BLaER1 treated with 17β-estradiol and CSF1 and Interleukin-3, amounts not matched to agents 10 nM and 100 nM (cell line): ENCODE data around the gene TMEM59L.

Source experiments
- H3K27ac ChIP-seq, 11 experiments: shearing (Covaris generic); formaldehyde crosslinking; 2 replicates each; pipeline ENCODE4 v1.8.1; 2022
- H3K27me3 ChIP-seq, 11 experiments: shearing (Covaris generic); formaldehyde crosslinking; 2 replicates each; pipeline ENCODE4 v1.8.1; 2022
- H3K36me3 ChIP-seq, 11 experiments: shearing (Covaris generic); formaldehyde crosslinking; 2 replicates each; pipeline ENCODE4 v1.8.1; 2022
- H3K4me1 ChIP-seq, 10 experiments: shearing (Covaris generic); formaldehyde crosslinking; 2 replicates each; pipeline ENCODE4 v1.8.1; 2022
- H3K4me2 ChIP-seq, 11 experiments: shearing (Covaris generic); formaldehyde crosslinking; 2 replicates each; pipeline ENCODE4 v1.8.1; 2022
- H3K4me3 ChIP-seq, 10 experiments: shearing (Covaris generic); formaldehyde crosslinking; 2 replicates each; pipeline ENCODE4 v1.8.1; 2022
- H3K9ac ChIP-seq, 11 experiments: shearing (Covaris generic); formaldehyde crosslinking; 2 replicates each; pipeline ENCODE4 v1.8.1; 2022
- H3K9me3 ChIP-seq, 11 experiments: shearing (Covaris generic); formaldehyde crosslinking; replicated peaks in 1 of 11; 2 replicates each; pipeline ENCODE4 v1.8.1; 2022
- H4K20me1 ChIP-seq, 11 experiments: shearing (Covaris generic); formaldehyde crosslinking; 2 replicates each; pipeline ENCODE4 v1.8.1; 2022
- Cebpa-rat ChIP-seq, 11 experiments: shearing (Covaris generic); IDR thresholded peaks; 2 replicates each; pipeline ENCODE4 v1.8.1; 2022

The TMEM59L gene

DNA sequence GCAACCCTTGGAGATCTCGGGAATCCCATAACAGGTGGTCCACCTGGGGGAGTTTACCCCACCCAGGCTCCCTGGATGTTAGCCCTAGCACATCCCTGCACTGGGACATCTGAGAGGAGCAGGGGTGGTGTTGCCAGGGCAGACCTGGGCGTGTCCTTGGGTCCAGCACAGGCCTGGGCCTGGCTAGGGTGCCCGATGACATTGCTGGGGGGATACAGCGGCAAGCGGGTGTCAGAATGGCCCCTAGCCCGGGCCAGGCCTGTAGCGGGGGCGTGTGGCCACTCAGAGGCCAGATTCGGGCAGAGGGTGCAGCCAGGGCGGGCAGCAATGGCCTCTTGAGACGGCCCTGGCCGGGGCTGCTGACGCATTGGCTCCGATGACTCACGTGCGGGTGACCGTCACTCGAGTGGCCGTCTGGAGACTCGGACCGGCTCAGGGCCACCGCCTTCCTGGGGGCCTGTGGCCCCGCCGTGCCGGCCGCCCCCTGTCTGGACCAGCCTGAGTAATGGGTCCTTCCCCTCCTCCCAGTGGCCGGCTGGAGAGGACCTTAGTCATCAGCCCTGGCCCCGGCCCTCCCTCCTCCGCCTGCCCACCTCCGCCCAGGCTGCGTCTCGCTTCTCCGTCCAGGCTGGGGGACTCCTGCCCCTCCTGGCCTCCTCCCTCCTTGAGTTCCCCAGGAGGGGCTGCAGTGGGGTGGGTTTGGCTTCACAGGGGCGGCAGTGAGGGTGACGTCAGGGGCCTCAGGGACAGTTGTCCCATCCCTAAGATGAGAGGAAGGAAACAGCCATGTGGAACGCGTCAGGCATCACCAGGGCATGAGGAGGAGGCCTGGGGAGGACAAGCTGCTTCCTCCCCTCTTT lies 47.6 kb downstream of the TMEM59L start:
- 0 out of 22 replicates have a peak, but pooled peaks cover 0 to 4% (median 0%) of the 10 kb centered on the region in 11 experiments for H3K36me3 ChIP-seq
- peak overlapping the region; percentile 44 to 74 (median 60) for H3K9ac ChIP-seq
- H3K4me3 ChIP-seq = peak overlapping the region in 8 of 10 experiments; percentile 32 to 59 (median 42); a peak in 14 of 20 replicates
- peaks cover 91 to 100% (median 98%) of the 10 kb centered on the region in 10 experiments for H3K4me1 ChIP-seq
- peaks cover 13 to 95% (median 44%) of the 10 kb centered on the region in 11 experiments; a peak in 19 of 22 replicates for H4K20me1 ChIP-seq
- TF ChIP-seq Cebpa-rat (IDR thresholded peaks at IDR 0.05) = no peak
- no peaks in the 10 kb centered on the region for H3K9me3 ChIP-seq
- peak overlapping the region; percentile 82 to 98 (median 95) for H3K4me2 ChIP-seq
- H3K27ac ChIP-seq = peak overlapping the region; percentile 52 to 92 (median 71)
- H3K27me3 ChIP-seq = no peaks in the 10 kb centered on the region

DNA sequence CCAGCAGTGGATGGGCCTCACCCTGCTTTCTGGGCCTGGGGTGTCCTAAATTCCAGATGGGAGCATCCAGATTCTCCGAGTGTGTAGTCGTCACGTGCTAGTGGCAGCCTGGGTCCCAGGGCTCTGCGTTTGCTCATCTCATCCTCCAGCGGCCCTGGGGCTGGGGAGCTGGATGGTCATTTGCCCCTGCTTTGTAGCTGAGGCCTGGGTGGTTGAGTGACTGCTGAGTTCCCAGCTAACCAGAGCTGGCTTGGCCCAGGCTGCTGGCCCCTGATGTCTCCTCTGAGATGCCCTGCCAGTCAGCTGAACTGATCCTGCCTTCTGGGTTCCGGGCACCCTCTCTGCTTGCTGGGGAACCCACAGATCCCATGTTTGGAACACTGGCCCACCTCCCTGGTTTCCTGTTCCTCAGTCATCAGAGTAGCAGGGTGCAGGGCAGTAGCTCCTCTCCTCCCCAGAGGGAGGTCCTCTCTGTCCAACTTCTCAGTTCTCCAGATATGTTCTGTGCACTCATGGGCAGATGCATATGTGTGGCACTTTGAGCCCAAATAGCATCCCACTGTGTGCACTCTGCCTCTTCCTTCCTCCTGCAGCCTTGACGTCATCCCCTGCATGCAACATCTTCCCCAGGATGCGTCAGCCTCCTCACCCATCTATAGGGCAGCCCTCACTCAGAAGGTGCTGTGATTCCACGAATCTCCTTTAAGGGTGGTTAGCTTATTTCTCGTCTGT lies 48.4 kb downstream of the TMEM59L start:
- H3K9me3 ChIP-seq = no peaks in the 10 kb centered on the region
- peak overlapping the region; percentile 52 to 92 (median 71) for H3K27ac ChIP-seq
- H4K20me1 ChIP-seq = peaks cover 9 to 95% (median 44%) of the 10 kb centered on the region in 11 experiments; a peak in 19 of 22 replicates

DNA sequence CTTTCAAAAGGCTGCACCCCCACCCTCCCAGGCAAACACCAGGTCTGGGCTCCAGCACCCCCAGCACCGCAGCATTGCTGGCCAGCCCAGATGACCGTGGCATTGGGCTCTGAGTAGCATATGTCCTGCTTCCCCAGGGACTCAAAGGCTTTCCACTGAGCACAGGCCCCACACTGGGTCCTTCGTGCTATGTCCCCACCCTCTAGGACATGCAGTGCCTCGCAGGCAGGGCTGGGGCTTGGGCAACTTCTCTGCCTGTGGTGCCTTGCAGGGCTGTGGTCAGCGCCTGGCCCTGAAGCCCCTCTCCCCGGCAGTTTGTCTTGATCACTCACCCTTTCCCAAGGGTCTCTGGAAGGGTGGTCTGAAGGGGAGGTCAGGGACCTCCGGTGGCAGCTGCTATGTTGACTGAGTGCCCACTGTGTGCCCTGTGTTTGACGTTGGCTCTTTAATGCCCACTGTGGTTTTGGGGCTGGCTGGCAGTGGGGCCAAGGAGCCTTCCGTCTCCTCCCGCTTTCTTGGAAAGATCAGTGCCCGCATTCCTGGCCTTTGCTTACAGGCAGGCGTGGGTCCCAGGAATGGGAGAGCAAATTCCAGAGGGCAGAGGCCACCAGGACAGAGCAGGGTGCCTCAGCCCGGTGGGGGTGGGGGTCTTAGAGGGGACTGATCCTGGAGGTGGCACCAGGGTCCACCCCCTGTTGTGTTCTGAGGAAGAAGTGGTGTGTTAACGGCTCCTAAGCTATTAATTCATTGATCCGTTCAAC lies 50.5 kb downstream of the TMEM59L start:
- Histone ChIP-seq H3K27ac (peak overlapping the region in 1 of 11 experiments; percentile 9; a peak in 3 of 22 replicates), H3K4me3 (no peak overlapping the region), H3K4me2 (peak overlapping the region; percentile 47 to 98 (median 94)), H3K9me3 (no peaks in the 10 kb centered on the region), H4K20me1 (peaks cover 0 to 98% (median 50%) of the 10 kb centered on the region in 11 experiments; a peak in 18 of 22 replicates), H3K27me3 (0 out of 22 replicates have a peak, but pooled peaks cover 0 to 8% (median 0%) of the 10 kb centered on the region in 11 experiments), H3K9ac (peak overlapping the region in 1 of 11 experiments; percentile 31; a peak in 1 of 22 replicates), H3K36me3 (peaks cover 8 to 16% (median 10%) of the 10 kb centered on the region in 11 experiments), H3K4me1 (peaks cover 88 to 100% (median 98%) of the 10 kb centered on the region in 10 experiments)
- no peak for TF ChIP-seq Cebpa-rat (IDR thresholded peaks at IDR 0.05)

More for the DNA sequence above, 48.4 kb downstream of the TMEM59L start:
- H3K4me3 ChIP-seq = peak overlapping the region in 3 of 10 experiments; percentile 8 to 50 (median 20); a peak in 3 of 20 replicates
- peaks cover 97 to 100% (median 99%) of the 10 kb centered on the region in 10 experiments for H3K4me1 ChIP-seq
- H3K36me3 ChIP-seq = 0 out of 22 replicates have a peak, but pooled peaks cover 0 to 4% (median 0%) of the 10 kb centered on the region in 11 experiments
- peak overlapping the region; percentile 44 to 74 (median 60); a peak in 18 of 22 replicates for H3K9ac ChIP-seq
- no peak for TF ChIP-seq Cebpa-rat (IDR thresholded peaks at IDR 0.05)
- peak overlapping the region; percentile 82 to 98 (median 95) for H3K4me2 ChIP-seq
- no peaks in the 10 kb centered on the region for H3K27me3 ChIP-seq

DNA sequence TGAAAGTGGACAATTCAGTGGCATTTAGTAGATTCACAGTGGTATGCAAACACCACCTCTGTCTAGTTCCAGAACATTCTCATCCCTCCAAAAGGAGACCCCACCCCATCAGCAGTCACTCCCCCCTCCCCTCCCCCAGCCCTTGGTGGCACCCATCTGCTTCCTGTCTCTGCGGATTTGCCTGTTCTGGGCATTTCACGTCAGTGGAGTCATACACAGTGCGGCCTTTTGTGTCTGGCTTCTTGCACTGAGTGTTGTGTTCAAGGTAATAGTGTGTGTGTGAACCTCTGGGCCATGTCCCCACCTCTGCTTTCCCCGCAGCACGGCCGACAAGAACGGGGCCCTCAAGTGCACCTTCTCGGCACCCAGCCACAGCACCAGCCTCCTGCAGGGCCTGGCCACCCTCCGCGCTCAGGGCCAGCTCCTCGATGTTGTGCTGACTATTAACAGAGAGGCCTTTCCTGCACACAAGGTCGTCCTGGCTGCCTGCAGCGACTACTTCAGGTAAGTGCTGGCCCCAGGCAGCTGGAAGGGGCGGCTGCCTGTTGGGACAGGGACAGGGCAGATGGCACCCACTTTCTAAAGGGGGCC lies 51.4 kb downstream of the TMEM59L start:
- H3K27me3 ChIP-seq = 0 out of 22 replicates have a peak, but pooled peaks cover 0 to 10% (median 0%) of the 10 kb centered on the region in 11 experiments
- peak overlapping the region in 8 of 11 experiments; percentile 16 to 62 (median 42); a peak in 13 of 22 replicates for H3K27ac ChIP-seq
- H3K36me3 ChIP-seq = peaks cover 17 to 25% (median 18%) of the 10 kb centered on the region in 11 experiments
- peak overlapping the region; percentile 82 to 98 (median 94) for H3K4me2 ChIP-seq
- H3K9ac ChIP-seq = peak overlapping the region; percentile 5 to 64 (median 42); a peak in 14 of 22 replicates
- H3K4me3 ChIP-seq = peak overlapping the region in 4 of 10 experiments; percentile 15 to 49 (median 37); a peak in 6 of 20 replicates
- peaks cover 86 to 100% (median 98%) of the 10 kb centered on the region in 10 experiments for H3K4me1 ChIP-seq
- TF ChIP-seq Cebpa-rat (IDR thresholded peaks at IDR 0.05) = no peak
- no peaks in the 10 kb centered on the region for H3K9me3 ChIP-seq
- H4K20me1 ChIP-seq = peaks cover 8 to 98% (median 59%) of the 10 kb centered on the region in 11 experiments; a peak in 20 of 22 replicates

DNA sequence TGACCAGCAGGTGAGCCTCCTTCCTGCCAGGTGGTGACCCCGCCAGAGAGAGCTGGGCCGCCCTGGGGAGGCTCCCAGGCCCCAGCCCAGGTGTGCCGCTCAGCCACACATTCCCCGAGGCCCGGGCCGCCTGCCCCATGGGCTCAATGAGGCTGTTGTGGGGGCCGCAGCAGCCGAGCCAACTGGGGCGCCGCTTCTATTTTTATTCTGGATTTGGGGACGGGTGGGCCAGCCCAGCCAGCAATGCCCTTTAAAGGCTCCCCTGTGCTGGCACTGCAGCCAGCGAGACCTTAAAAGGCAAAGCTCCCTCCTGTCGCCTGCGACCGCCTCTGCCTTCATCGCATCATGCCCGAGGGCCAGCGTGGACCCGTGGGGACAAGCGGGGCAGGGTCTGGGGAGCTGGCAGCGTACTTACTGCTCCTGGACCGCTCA lies 53.1 kb downstream of the TMEM59L start:
- Histone ChIP-seq H3K4me3 (peak overlapping the region in 6 of 10 experiments; percentile 17 to 46 (median 25); a peak in 9 of 20 replicates), H3K4me2 (peak overlapping the region; percentile 82 to 98 (median 94)), H3K27ac (peak overlapping the region in 7 of 11 experiments; percentile 8 to 50 (median 28); a peak in 9 of 22 replicates), H3K4me1 (peaks cover 86 to 100% (median 98%) of the 10 kb centered on the region in 10 experiments), H3K9me3 (no peaks in the 10 kb centered on the region), H4K20me1 (peaks cover 22 to 98% (median 76%) of the 10 kb centered on the region in 11 experiments; a peak in 21 of 22 replicates), H3K36me3 (peaks cover 17 to 27% (median 20%) of the 10 kb centered on the region in 11 experiments), H3K27me3 (peaks cover 0 to 10% (median 0%) of the 10 kb centered on the region in 11 experiments; a peak in 3 of 22 replicates), H3K9ac (peak overlapping the region; percentile 4 to 67 (median 43); a peak in 18 of 22 replicates)
- TF ChIP-seq Cebpa-rat (IDR thresholded peaks at IDR 0.05) = no peak

DNA sequence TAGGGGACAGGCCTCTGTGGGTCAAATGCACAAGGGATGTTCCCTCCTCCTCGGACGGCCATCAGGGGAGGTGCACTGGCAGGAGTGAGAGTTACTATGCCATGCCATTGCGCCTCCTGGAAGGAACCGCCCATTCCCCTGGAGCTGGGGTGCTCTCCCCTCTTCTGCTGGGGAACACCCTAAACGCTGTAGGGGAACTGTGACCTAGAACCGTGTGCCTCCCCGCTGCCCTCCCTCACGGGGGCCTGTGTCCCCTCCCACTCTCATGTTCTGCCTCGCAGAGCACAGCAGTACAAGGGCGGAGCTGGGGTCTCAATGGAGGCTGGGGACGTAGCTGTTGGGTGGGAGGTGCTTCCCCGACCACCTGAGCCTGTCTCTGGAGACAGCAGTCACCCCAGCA lies 53.6 kb downstream of the TMEM59L start:
- Histone ChIP-seq H3K9ac (peak overlapping the region in 8 of 11 experiments; percentile 16 to 67 (median 44); a peak in 13 of 22 replicates), H3K27ac (0 out of 22 replicates have a peak overlapping the region, but pooled peaks of 1 of the 11 experiments have one; percentile 8)

DNA sequence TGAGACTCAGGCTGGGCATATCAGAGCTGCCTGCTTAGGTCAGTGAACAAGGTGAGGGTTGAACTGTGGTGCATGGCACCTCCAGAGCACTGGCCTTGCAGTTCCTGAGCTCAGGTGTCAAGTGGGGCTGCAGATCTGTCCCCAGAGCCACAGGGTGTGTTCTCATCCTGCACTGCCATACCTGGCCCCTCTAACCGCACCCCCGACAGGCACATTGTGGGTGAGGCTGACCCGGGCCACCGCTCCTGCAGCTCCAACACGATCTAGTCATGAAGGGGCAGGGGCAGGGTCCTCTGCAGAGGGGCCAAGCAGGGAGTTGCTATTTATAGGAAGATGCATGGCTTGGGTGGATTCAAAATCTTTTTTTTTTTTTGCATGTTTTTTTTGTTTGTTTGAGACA lies 54.1 kb downstream of the TMEM59L start:
- Histone ChIP-seq H3K27me3 (peaks cover 0 to 15% (median 0%) of the 10 kb centered on the region in 11 experiments; a peak in 7 of 22 replicates), H4K20me1 (peaks cover 16 to 98% (median 82%) of the 10 kb centered on the region in 11 experiments; a peak in 21 of 22 replicates), H3K4me2 (peak overlapping the region; percentile 82 to 98 (median 94)), H3K4me1 (peaks cover 84 to 100% (median 98%) of the 10 kb centered on the region in 10 experiments), H3K36me3 (peaks cover 17 to 27% (median 20%) of the 10 kb centered on the region in 11 experiments), H3K4me3 (peak overlapping the region in 1 of 10 experiments; percentile 28; a peak in 2 of 20 replicates), H3K27ac (no peak overlapping the region), H3K9me3 (no peaks in the 10 kb centered on the region), H3K9ac (peak overlapping the region in 2 of 11 experiments; percentile 42 to 67; a peak in 1 of 22 replicates)
- no peak for TF ChIP-seq Cebpa-rat (IDR thresholded peaks at IDR 0.05)

More for the DNA sequence above, 53.6 kb downstream of the TMEM59L start:
- Histone ChIP-seq H3K4me2 (peak overlapping the region; percentile 82 to 98 (median 94)), H4K20me1 (peaks cover 16 to 98% (median 81%) of the 10 kb centered on the region in 11 experiments; a peak in 21 of 22 replicates), H3K9me3 (no peaks in the 10 kb centered on the region), H3K4me1 (peaks cover 86 to 100% (median 98%) of the 10 kb centered on the region in 10 experiments), H3K27me3 (peaks cover 0 to 12% (median 0%) of the 10 kb centered on the region in 11 experiments; a peak in 3 of 22 replicates), H3K4me3 (peak overlapping the region in 1 of 10 experiments; percentile 28; a peak in 5 of 20 replicates), H3K36me3 (peaks cover 17 to 27% (median 20%) of the 10 kb centered on the region in 11 experiments)
- TF ChIP-seq Cebpa-rat (IDR thresholded peaks at IDR 0.05) = no peak
